Memory B cell (primary cell): ENCODE results near the gene ESRRB.
"Not testable (repeated sequence)": the region's sequence is repeated elsewhere in the genome, so short reads cannot be mapped to it uniquely, and the experiment has no call there.

Experiments used
- ATAC-seq: fragments of 150-1000 bp; cut with Tn5 transposase; 2 replicates; pipeline ENCODE4 v1.10.0; 2021; ENCODE audit warnings: low read depth, mild to moderate bottlenecking, moderate library complexity
- DNase-seq, 2 donors: peaks; one replicate each; pipeline ENCODE4 v3.0.0; 2022; ENCODE audit warnings: low spot score in 2 of 2
- H3K27ac Mint-ChIP-seq: one replicate; pipeline ENCODE4 v1.8.0; 2022; ENCODE audit warnings: mild to moderate bottlenecking, moderate library complexity, mixed read lengths
- H3K27me3 Mint-ChIP-seq: one replicate; pipeline ENCODE4 v1.8.0; 2022; ENCODE audit warnings: mixed read lengths
- H3K36me3 Mint-ChIP-seq: one replicate; pipeline ENCODE4 v1.8.0; 2022; ENCODE audit warnings: mild to moderate bottlenecking, mixed read lengths
- H3K4me1 Mint-ChIP-seq: one replicate; pipeline ENCODE4 v1.8.0; 2022; ENCODE audit warnings: mixed read lengths
- H3K4me3 Mint-ChIP-seq: one replicate; pipeline ENCODE4 v1.8.0; 2022; ENCODE audit warnings: mild to moderate bottlenecking, moderate library complexity, mixed read lengths
- H3K9me3 Mint-ChIP-seq: one replicate; pipeline ENCODE4 v1.8.0; 2022; ENCODE audit warnings: mixed read lengths

The ESRRB gene

GRCh38 chr14:76518366-76518765, 142.4 kb downstream of the ESRRB start:
- Mint-ChIP-seq H3K27me3 (peaks cover 17% of the 10 kb centered on the region), H3K27ac (no peak overlapping the region), H3K4me1 (no peaks in the 10 kb centered on the region), H3K9me3 (peaks cover 7% of the 10 kb centered on the region), H3K36me3 (no peaks in the 10 kb centered on the region), H3K4me3 (no peak overlapping the region)
- ATAC-seq: no peak
- no peak for DNase-seq

DNA sequence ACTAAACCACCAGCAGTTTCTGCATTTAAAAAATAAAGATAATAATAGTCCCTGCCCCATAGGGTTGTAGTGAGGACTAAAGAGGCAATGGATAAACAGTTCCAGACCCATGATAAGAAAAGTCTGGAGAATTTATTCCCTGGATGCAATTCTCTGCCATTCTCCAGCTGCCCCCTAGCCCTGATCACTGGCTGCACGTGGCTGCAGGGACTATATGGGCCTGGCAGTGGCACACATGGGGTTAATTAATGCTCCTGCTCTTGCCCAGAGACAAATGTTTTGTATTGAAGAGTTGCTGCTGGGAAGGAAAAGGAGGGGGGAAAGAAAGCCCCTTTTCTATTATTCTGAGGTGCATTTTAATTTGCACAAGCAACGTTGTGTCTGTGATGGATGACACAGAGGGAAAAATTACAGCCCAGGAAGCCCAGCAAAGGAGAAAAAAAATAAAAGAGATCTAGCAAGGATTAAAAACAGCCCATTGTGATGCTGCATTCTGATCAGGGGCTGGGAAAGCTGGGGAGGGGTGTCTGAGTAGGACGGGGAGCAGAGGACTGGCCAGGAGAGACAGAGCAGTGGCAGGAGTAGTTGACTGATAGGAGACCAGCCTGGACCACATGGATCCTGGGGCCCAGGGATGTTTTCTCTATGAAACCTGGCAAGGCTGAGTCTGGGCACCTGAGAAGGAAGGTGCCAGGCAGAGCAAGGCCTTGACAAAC, 149.3 kb downstream of the ESRRB start:
- H3K27ac Mint-ChIP-seq: no peak overlapping the region
- H3K36me3 Mint-ChIP-seq: no peaks in the 10 kb centered on the region
- DNase-seq (no peak), ATAC-seq (no peak)
- H3K27me3 Mint-ChIP-seq: peaks cover 18% of the 10 kb centered on the region
- no peak overlapping the region for H3K4me3 Mint-ChIP-seq
- H3K4me1 Mint-ChIP-seq: no peaks in the 10 kb centered on the region
- peaks cover 6% of the 10 kb centered on the region for H3K9me3 Mint-ChIP-seq

DNA sequence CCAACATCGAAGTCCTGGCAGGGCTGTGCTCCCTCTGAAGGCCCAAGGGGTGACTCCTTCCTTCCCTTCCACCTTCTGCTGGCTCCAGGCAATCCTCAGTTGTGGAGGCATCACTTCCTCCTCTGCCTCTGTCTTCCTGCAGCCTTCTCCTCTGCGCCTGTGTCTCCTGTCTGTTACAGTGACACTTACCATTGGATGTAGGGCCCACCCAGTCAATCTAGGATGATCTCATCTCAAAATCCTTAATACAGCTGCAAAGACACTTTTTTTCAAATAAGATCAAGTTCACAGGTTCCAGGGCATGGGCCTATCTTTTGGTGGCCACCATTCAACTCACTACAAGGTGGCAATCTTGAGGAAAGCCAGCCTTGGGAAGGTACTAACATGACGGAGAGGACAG, 155.1 kb downstream of the ESRRB start:
- no peak for DNase-seq

GRCh38 chr14:76531821-76532318, 155.9 kb downstream of the ESRRB start:
- Mint-ChIP-seq H3K4me3 (no peak overlapping the region), H3K27ac (no peak overlapping the region), H3K9me3 (no peaks in the 10 kb centered on the region), H3K36me3 (no peaks in the 10 kb centered on the region), H3K4me1 (no peaks in the 10 kb centered on the region), H3K27me3 (peaks cover 9% of the 10 kb centered on the region)
- ATAC-seq: no peak
- no peak for DNase-seq

More for the DNA sequence above, 155.1 kb downstream of the ESRRB start:
- no peaks in the 10 kb centered on the region for H3K4me1 Mint-ChIP-seq
- no peaks in the 10 kb centered on the region for H3K36me3 Mint-ChIP-seq
- no peaks in the 10 kb centered on the region for H3K9me3 Mint-ChIP-seq
- H3K27ac Mint-ChIP-seq: no peak overlapping the region
- H3K27me3 Mint-ChIP-seq: peaks cover 9% of the 10 kb centered on the region
- ATAC-seq: no peak
- no peak overlapping the region for H3K4me3 Mint-ChIP-seq

- not testable (repeated sequence) for H3K36me3 Mint-ChIP-seq, H3K9me3 Mint-ChIP-seq, DNase-seq, H3K4me1 Mint-ChIP-seq, H3K27me3 Mint-ChIP-seq, H3K4me3 Mint-ChIP-seq, ATAC-seq, H3K27ac Mint-ChIP-seq
These were observed 160.7 kb downstream of the ESRRB start for GRCh38 chr14:76536636-76537035.

DNA sequence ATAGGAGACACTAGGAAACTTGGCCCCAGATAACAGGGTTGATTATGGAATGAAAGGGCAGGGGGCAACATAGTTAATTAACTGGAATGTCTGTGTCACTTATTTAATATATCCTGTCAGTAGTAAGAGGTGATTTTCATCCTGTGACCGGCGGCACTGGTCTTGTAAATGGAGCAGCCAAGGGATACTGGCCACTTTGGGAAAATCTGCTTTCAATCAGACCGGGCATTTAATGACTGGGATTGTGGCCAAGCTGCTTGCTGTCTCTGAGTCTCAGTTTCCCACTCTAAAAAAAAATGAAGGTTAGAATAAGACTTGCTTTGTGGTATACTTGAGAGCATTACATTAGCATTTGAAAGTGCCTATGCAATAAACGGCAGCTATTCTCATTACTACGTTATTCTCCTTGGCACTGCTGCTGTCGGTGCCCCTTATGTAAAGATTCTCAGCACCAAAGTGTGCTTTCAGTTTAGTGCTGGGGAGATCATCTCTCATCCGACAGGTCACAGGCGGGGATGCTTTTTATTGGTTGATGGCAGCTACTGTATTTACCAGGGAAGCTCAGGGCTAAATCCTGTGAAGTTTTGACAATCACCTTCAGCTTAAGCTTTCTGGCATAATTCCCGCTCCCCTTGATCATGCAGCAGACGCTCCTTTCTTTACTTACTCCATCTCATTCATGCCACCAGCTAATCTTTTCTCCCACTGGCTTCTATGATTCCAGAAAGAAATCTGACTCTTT, 162.1 kb downstream of the ESRRB start:
- no peaks in the 10 kb centered on the region for H3K36me3 Mint-ChIP-seq
- H3K27ac Mint-ChIP-seq: no peak overlapping the region
- H3K4me3 Mint-ChIP-seq: no peak overlapping the region
- DNase-seq: no peak
- no peak for ATAC-seq
- peaks cover 2% of the 10 kb centered on the region for H3K27me3 Mint-ChIP-seq
- no peaks in the 10 kb centered on the region for H3K4me1 Mint-ChIP-seq
- H3K9me3 Mint-ChIP-seq: peaks cover 3% of the 10 kb centered on the region

GRCh38 chr14:76538648-76539008, 162.7 kb downstream of the ESRRB start:
- H3K4me3 Mint-ChIP-seq: no peak overlapping the region
- H3K9me3 Mint-ChIP-seq: peaks cover 3% of the 10 kb centered on the region
- H3K4me1 Mint-ChIP-seq: no peaks in the 10 kb centered on the region
- ATAC-seq (no peak), DNase-seq (no peak)
- no peak overlapping the region for H3K27ac Mint-ChIP-seq
- H3K27me3 Mint-ChIP-seq: peaks cover 2% of the 10 kb centered on the region
- H3K36me3 Mint-ChIP-seq: no peaks in the 10 kb centered on the region

- peaks cover 2% of the 10 kb centered on the region for H3K27me3 Mint-ChIP-seq
These were observed 163.2 kb downstream of the ESRRB start for GRCh38 chr14:76539130-76539529.

GRCh38 chr14:76541594-76542219, 165.8 kb downstream of the ESRRB start:
- H3K27me3 Mint-ChIP-seq: peaks cover 2% of the 10 kb centered on the region
- no peaks in the 10 kb centered on the region for H3K36me3 Mint-ChIP-seq
- H3K27ac Mint-ChIP-seq: no peak overlapping the region
- DNase-seq: no peak
- no peak overlapping the region for H3K4me3 Mint-ChIP-seq
- no peaks in the 10 kb centered on the region for H3K4me1 Mint-ChIP-seq
- H3K9me3 Mint-ChIP-seq: peaks cover 3% of the 10 kb centered on the region
- ATAC-seq: no peak

More at GRCh38 chr14:76539130-76539529, 163.2 kb downstream of the ESRRB start:
- Mint-ChIP-seq H3K27ac (no peak overlapping the region), H3K36me3 (no peaks in the 10 kb centered on the region), H3K9me3 (peaks cover 3% of the 10 kb centered on the region), H3K4me3 (no peak overlapping the region), H3K4me1 (no peaks in the 10 kb centered on the region)
- DNase-seq: no peak
- ATAC-seq: no peak

DNA sequence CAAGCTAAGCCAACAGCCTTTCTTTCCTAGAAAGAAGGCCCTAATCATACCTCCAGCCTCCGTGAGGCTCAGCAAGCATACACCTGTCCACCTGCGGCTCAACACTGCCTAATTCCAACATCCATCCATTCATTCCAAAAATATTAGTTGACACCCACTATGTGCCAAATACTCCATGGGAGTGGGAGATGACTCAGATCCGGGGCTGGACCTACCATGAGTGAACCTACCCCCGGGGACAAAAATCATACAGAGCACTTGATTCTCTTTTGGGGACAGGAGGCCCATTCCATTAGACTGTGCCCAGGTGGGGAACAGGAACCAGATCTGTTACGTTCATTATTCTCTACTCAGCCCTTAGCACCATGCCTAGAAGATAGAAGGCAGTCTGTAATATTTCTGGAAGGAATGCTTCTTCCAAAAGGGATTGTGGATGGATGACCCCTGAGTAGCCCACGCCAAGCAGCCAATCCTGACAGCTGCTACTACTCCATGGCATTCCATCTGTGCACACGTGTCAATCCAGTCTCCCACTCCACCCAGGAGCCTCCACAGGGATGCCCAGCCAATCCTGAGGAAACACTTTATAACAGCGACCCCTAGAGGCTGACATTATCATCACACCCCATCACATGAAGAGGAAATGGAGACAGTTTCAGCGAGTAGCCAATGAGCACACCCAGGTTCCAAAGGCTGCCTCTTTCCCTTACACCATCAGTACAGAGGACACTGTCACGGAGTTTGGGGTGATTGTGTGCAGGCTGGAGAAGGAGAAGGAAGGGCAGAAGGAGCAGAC, 170.7 kb downstream of the ESRRB start:
- no peaks in the 10 kb centered on the region for H3K4me1 Mint-ChIP-seq
- H3K4me3 Mint-ChIP-seq: no peak overlapping the region
- no peaks in the 10 kb centered on the region for H3K9me3 Mint-ChIP-seq
- no peaks in the 10 kb centered on the region for H3K36me3 Mint-ChIP-seq
- no peak for ATAC-seq
- DNase-seq: no peak
- H3K27ac Mint-ChIP-seq: no peak overlapping the region
- H3K27me3 Mint-ChIP-seq: peaks cover 3% of the 10 kb centered on the region

DNA sequence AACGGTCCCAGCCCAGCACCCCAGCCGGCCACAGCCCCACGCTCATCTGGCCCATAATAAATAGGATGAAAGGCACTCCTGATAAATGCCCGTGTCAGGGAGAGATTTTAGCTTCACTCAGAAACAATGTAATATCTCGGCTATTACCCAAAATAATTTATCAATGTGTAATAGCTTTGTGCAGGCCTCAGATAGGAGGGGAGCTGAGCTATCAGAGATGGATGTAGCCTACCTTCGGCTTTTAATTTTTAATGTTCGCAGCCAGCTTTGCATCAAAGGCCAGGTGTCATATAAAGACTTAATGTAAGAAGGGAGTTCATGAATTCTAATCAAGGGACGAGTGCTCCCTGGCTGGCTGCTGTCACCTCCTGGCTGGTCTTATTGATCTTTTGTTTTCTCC, 171.9 kb downstream of the ESRRB start:
- Mint-ChIP-seq H3K36me3 (no peaks in the 10 kb centered on the region), H3K27ac (no peak overlapping the region), H3K4me3 (no peak overlapping the region), H3K4me1 (no peaks in the 10 kb centered on the region), H3K9me3 (no peaks in the 10 kb centered on the region), H3K27me3 (peaks cover 5% of the 10 kb centered on the region)
- no peak for DNase-seq
- no peak for ATAC-seq

- DNase-seq (no peak), ATAC-seq (no peak)
- Mint-ChIP-seq H3K27me3 (peaks cover 5% of the 10 kb centered on the region), H3K9me3 (no peaks in the 10 kb centered on the region), H3K4me1 (no peaks in the 10 kb centered on the region), H3K27ac (no peak overlapping the region), H3K4me3 (no peak overlapping the region), H3K36me3 (no peaks in the 10 kb centered on the region)
These were observed 174.6 kb downstream of the ESRRB start for GRCh38 chr14:76550534-76550933.

DNA sequence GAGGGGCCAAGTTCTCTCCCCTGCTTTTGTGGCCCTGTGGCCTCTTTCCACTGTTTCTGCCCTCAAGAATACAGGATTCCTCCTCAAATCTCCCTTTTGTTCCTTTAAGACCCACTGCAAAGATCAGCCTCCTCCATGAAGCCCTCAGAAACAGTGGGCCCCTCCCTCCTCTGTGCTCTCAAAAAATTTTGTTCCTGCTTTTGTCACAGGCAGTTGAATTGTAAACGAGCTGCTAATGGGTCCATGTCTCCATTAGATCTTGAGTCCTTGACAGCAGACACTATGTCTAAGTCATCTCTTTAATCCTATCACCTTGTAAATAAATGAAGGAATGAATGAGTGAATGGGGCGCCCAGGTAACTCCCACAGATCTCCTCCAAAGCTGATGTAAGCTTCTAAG, 175.2 kb downstream of the ESRRB start:
- no peaks in the 10 kb centered on the region for H3K9me3 Mint-ChIP-seq
- no peak overlapping the region for H3K27ac Mint-ChIP-seq
- H3K4me3 Mint-ChIP-seq: no peak overlapping the region
- no peaks in the 10 kb centered on the region for H3K4me1 Mint-ChIP-seq
- no peak for ATAC-seq
- no peak for DNase-seq
- no peaks in the 10 kb centered on the region for H3K36me3 Mint-ChIP-seq
- H3K27me3 Mint-ChIP-seq: peaks cover 5% of the 10 kb centered on the region
